ENCODE results near the gene GJA4.
"Not testable (repeated sequence)": the region's sequence is repeated elsewhere in the genome, so short reads cannot be mapped to it uniquely, and the experiment has no call there.

DNA sequence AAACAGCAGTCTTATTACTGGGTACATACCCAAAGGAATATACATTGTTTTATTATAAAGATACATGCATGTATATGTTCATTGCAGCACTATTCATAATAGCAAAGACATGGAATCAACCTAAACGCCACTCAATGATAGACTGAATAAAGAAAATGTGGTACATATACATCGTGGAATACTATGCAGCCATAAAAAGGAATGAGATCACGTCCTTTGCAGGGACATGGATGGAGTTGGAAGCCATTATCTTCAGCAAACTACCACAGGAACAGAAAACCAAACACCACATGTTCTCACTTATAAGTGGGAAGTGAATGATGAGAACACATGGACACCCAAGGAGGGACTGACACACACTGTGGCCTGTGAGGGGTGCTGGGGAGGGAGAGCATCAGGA is 18.0 kb downstream of the GJA4 start:
- TF ChIP-seq, protein P1, sequence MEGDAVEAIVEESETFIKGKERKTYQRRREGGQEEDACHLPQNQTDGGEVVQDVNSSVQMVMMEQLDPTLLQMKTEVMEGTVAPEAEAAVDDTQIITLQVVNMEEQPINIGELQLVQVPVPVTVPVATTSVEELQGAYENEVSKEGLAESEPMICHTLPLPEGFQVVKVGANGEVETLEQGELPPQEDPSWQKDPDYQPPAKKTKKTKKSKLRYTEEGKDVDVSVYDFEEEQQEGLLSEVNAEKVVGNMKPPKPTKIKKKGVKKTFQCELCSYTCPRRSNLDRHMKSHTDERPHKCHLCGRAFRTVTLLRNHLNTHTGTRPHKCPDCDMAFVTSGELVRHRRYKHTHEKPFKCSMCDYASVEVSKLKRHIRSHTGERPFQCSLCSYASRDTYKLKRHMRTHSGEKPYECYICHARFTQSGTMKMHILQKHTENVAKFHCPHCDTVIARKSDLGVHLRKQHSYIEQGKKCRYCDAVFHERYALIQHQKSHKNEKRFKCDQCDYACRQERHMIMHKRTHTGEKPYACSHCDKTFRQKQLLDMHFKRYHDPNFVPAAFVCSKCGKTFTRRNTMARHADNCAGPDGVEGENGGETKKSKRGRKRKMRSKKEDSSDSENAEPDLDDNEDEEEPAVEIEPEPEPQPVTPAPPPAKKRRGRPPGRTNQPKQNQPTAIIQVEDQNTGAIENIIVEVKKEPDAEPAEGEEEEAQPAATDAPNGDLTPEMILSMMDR (IDR thresholded peaks at IDR 0.05), result not testable (repeated sequence)
- not testable (repeated sequence) for TF ChIP-seq ZFX (IDR thresholded peaks at IDR 0.05; ENCODE audit: borderline replicate concordance)

Data from 22Rv1 (cell line).